SK-MEL-5 (cell line): ENCODE measurements around the gene INAFM1. TPM values are rescaled to one million over a fixed set of nuclear protein-coding genes. Genes with fewer than 3 reads are reported as not detected.

Source experiments
- DNase-seq: peaks from one replicate; pipeline ENCODE4 v3.0.0-alpha.2; 2016; ENCODE audit warnings: low read depth, low spot score
- in situ Hi-C: cut with HindIII; loops from 2 replicates; pipeline ENCODE4 v1.10.0; 2016; ENCODE audit warnings: low sequenced_read_pairs, high pct_unique_total_duplicates, low pct_unique_long_range_greater_than_20kb
- small RNA-seq, 2 experiments: library from RNA; depleted of rRNA; stranded (forward); fragments of <200 nt; gene quantifications; one replicate each; pipeline ENCODE3, GENCODE V24; 2014
- total RNA-seq: library from RNA; depleted of rRNA; stranded (reverse); fragments of >200 nt; shearing (Covaris generic); gene quantifications from 2 replicates; pipeline ENCODE4 v1.2.3, GENCODE V29; 2014; rRNA removed

Gene INAFM1
- total RNA-seq, 1 experiment from 2014 or later: 0.69 TPM

DNA sequence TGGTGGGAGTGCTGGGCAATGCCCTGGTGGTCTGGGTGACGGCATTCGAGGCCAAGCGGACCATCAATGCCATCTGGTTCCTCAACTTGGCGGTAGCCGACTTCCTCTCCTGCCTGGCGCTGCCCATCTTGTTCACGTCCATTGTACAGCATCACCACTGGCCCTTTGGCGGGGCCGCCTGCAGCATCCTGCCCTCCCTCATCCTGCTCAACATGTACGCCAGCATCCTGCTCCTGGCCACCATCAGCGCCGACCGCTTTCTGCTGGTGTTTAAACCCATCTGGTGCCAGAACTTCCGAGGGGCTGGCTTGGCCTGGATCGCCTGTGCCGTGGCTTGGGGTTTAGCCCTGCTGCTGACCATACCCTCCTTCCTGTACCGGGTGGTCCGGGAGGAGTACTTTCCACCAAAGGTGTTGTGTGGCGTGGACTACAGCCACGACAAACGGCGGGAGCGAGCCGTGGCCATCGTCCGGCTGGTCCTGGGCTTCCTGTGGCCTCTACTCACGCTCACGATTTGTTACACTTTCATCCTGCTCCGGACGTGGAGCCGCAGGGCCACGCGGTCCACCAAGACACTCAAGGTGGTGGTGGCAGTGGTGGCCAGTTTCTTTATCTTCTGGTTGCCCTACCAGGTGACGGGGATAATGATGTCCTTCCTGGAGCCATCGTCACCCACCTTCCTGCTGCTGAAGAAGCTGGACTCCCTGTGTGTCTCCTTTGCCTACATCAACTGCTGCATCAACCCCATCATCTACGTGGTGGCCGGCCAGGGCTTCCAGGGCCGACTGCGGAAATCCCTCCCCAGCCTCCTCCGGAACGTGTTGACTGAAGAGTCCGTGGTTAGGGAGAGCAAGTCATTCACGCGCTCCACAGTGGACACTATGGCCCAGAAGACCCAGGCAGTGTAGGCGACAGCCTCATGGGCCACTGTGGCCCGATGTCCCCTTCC, 45.5 kb downstream of the INAFM1 start:
- DNase-seq: no peak
- in situ Hi-C loops: no loop called here

DNA sequence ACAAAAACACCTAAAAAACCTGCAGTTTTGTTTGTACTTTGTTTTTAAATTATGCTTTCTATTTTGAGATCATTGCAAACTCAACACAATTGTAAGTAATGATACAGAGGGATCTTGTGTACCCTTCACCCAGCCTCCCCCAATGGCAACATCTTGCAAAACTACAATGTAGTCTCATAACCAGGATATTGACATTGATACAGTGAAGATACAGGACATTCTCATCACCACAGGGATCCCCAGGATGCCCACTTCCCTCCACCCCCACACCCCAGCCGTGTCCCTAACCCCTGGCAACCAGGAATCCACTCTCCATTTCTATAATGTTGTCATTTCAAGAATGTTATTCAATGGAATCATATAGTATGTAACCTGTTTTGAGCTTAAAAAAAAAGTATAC, 46.9 kb downstream of the INAFM1 start:
- DNase-seq: no peak
- in situ Hi-C loops: no loop called here

DNA sequence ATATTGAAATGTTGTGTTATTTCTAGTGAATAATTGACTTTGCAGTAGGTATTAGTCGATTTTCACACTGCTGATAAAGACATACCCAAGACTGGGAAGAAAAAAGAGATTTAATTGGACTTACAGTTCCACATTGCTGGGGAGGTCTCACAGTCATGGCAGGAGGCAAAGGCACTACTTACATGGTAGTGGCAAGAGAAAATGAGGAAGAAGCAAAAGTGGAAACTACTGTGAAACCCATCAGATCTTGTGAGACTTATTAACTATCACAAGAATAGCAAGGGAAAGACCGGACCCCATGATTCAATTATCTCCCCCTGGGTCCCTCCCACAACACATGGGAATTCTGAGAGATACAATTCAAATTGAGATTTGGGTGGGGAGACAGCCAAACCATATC, 47.4 kb downstream of the INAFM1 start:
- DNase-seq: no peak
- in situ Hi-C loops: no loop called here

DNA sequence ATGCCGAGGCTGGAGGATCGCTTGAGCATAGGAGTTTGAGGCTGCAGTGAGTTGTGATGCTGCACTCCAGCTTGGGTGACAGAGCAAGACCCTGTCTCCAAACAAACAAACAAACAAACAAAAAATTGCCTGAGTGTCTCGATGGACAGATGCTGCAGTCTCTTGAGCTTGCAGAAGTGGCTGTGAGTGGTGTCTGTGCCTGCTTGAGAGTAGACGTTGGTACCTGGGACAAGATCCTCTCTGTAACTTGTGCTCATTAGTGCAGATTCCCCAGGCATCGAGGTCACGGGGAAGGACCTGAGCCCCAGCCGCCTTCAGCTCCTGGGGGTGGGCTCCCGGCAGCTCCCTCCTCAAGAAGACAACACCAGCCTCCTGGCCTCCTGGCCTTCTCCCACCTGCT, 48.7 kb downstream of the INAFM1 start:
- in situ Hi-C loops: no loop called here

DNA sequence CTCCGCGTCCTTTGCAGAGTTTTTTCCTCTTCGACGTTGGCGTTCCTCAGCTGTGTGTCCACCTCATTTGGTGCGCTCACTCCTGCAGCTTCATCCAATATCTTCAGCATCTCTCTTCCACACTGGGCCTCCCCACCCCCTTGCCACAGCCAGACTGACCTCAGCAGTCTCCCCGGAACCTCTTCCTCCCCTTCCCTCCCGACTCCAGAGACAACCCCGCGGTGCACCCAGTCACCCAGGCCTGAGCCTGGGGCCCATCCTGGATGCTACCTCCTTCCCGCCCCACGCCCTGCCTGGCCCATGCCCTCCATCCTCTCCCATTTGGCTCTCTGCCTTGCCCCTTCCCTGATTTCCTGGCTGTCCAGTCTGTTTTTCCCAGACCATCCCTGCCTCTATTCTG, 49.2 kb downstream of the INAFM1 start:
- DNase-seq: no peak
- in situ Hi-C loops: no loop called here

More for the DNA sequence above, 48.7 kb downstream of the INAFM1 start:
- DNase-seq: no peak

DNA sequence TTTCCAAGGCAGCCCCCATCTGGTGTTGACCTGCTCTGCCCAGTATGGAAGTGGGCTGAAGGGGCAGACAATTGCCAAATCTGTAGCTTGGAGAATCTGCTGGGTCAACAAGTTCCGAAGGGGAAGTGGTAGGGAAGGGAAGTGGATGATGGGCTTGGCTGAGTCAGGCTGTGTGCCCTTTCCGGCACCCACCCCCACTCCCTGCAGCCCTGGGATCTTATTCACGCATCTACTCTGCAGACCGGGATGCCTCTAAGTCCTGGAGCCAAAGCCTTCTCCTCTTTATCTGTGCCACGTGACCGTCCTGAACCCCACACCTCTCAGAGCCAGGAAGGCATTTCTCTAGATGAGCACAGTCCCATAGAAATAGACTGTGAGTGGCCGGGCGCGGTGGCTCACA, 49.8 kb downstream of the INAFM1 start:
- in situ Hi-C loops: no loop called here
- DNase-seq: no peak

Small RNAs within 50 kb of the gene (small RNA-seq; reads per million reads assigned to genes)
- gene MIR3190: 0 reads per million in 2 experiments

Other genes starting within 250 kb of the INAFM1 start
- 22.6 and 24.8 TPM in 2 replicates for gene TMEM160, start 226.3 kb upstream of the INAFM1 start, total RNA-seq
- gene ZC3H4, start 161.1 kb upstream of the INAFM1 start, total RNA-seq: 6.7 and 7.5 TPM in 2 replicates
- gene SAE1, start 144.1 kb upstream of the INAFM1 start, total RNA-seq: 135 and 154 TPM in 2 replicates
- gene BBC3, start 43.7 kb upstream of the INAFM1 start, total RNA-seq: 45.9 and 51.2 TPM in 2 replicates
- gene CCDC9, start 18.4 kb upstream of the INAFM1 start, total RNA-seq: 2.5 and 5.0 TPM in 2 replicates
- 0.16 TPM in 1 of 2 replicates, not detected in the other for gene C5AR1, start 35.0 kb downstream of the INAFM1 start, total RNA-seq
- not detected in 2 replicates for gene C5AR2, start 57.3 kb downstream of the INAFM1 start, total RNA-seq
- gene DHX34, start 74.4 kb downstream of the INAFM1 start, total RNA-seq: 10.0 and 12.6 TPM in 2 replicates
- gene MEIS3, start 144.6 kb downstream of the INAFM1 start, total RNA-seq: 12.9 and 20.0 TPM in 2 replicates
- 1.2 and 1.7 TPM in 2 replicates for gene SLC8A2, start 197.0 kb downstream of the INAFM1 start, total RNA-seq
- gene KPTN, start 209.3 kb downstream of the INAFM1 start, total RNA-seq: 6.9 and 14.6 TPM in 2 replicates
- gene NAPA, start 240.2 kb downstream of the INAFM1 start, total RNA-seq: 126 and 147 TPM in 2 replicates